Mesodermal cell (in vitro differentiated cells): ENCODE results near the gene RSKR.
"Not testable (repeated sequence)": the region's sequence is repeated elsewhere in the genome, so short reads cannot be mapped to it uniquely, and the experiment has no call there.

Source experiments
- H3K27ac ChIP-seq: 2 replicates; pipeline ENCODE4 v1.7.0; 2013; ENCODE audit warnings: mild to moderate bottlenecking, low read depth, low read length, moderate library complexity; ENCODE audit not compliant: severe bottlenecking
- H3K36me3 ChIP-seq: 2 replicates; pipeline ENCODE4 v1.7.1; 2013; ENCODE audit warnings: mild to moderate bottlenecking, low read length, moderate library complexity; ENCODE audit not compliant: control insufficient read depth, insufficient read depth
- H3K4me1 ChIP-seq: one replicate; pipeline ENCODE4 v1.7.1; 2013; ENCODE audit warnings: mild to moderate bottlenecking, low read length; ENCODE audit not compliant: insufficient read depth, control insufficient read depth, poor library complexity, severe bottlenecking
- H3K4me3 ChIP-seq: 2 replicates; pipeline ENCODE4 v1.7.0; 2013; ENCODE audit warnings: low read length, control low read depth, mild to moderate bottlenecking; ENCODE audit not compliant: insufficient read depth, poor library complexity, severe bottlenecking; ENCODE audit errors: extremely low read depth
- H3K9me3 ChIP-seq: 2 replicates; pipeline ENCODE4 v1.7.1; 2013; ENCODE audit warnings: mild to moderate bottlenecking, low read length, moderate library complexity; ENCODE audit not compliant: control insufficient read depth
- WGBS, 2 experiments: methylation state at CpG; one replicate each; pipeline ENCODE4 v1.1.5; 2013; ENCODE audit warnings: missing lambda C conversion rate in 2 of 2; ENCODE audit not compliant: insufficient coverage in 2 of 2; 5-methylcytosine and 5-hydroxymethylcytosine counted together

The RSKR gene

DNA sequence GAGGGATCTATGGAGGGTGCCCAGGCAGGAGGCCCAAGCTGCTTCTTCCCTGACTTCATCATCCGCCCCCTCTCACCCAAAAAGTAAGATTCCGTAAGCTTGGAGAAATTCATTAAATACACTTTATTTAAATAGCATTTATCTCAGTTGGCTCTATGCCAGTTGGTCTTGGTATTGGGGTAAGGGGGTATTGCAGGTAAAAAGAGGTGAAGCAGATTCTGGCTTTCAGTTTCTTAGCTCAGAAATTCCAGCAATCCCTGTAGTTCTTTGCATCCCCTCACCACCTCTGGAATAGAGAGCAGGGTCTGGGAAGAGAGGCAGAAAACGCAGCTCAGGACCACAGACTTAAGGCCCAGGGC, 36.5 kb downstream of the RSKR start:
- Histone ChIP-seq H3K27ac (no peak overlapping the region), H3K9me3 (no peaks in the 10 kb centered on the region)

DNA sequence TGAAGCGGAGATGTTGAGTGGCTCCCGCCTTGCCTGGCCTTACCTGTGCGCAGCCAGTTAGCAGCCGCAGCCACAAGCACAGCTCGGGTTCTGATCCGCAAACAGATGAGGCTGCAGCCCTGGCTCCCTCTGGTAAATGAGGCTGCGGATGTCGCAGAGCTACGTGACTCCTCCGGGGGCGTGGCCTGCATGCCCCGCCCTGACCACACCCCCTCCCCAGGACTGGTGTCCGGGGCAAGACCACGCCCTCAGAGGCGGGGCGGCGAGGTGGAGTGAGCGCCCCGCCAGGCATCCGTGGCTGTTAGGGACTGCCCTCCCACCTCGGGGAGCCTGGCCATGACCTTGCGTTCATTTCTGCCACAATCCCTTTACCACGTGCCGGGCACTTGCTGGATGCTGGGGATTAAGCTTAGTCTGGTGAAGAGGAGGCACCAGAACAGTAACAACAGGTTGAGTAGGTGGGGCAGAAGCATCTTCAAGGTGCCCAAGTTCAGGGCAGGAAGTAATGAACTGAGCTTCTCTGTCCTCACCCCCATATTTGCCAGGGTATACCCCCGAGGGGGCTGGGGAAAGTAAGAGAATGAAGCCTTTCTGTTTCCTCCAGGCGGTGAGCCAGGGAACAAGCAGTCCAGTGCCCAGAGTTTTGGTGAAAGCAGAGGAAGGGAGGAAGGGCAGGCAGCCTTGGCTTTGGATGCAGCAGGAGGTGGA, 37.1 kb downstream of the RSKR start, which contains the start of gene ALDOC:
ALDOC (minus strand) TSS at position 138 of the 708 bp plus-strand sequence. CDS start 1,363 bp downstream, outside the sequence.
- WGBS, 2 experiments, result 9% methylated on average over 11 to 17 of the region's 26 CpGs
- peak within 1 kb of the TSS; percentile 16 for H3K4me3 ChIP-seq
- no peak within 1 kb of the TSS for H3K27ac ChIP-seq
- no peaks in the 10 kb centered on the region for H3K9me3 ChIP-seq
- peaks cover 51% of the 10 kb centered on the region for H3K36me3 ChIP-seq
- peaks cover 3% of the 10 kb centered on the region for H3K4me1 ChIP-seq

More for the DNA sequence above, 36.5 kb downstream of the RSKR start:
- Histone ChIP-seq H3K36me3 (peaks cover 57% of the 10 kb centered on the region), H3K4me1 (peaks cover 3% of the 10 kb centered on the region), H3K4me3 (no peak overlapping the region)
- 100% methylated on average over 1 of the region's 3 CpGs; no CpG with 5 or more reads in 1 of the 2 experiments for WGBS, 2 experiments

DNA sequence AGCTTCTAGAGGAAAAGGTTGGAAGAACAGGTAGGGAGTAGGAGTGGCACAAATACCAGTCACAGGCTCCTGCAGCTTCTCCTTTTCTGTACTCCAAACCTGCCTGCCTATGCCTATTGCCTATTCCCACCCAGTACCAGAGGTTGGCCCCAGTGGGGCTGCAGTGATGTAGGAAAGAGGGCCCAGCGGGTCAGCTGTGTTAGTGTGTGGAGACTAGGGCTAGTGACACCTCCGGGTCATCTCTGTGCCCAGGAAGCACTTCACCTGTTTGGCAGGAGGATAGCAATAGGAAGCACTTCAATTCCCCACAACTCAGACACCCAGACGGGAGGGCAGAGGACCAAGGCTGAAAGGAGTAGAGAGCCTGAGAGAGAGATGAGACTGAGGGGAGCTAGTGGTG, 38.0 kb downstream of the RSKR start:
- H3K4me1 ChIP-seq, H3K27ac ChIP-seq, H3K9me3 ChIP-seq, H3K4me3 ChIP-seq: not testable (repeated sequence)
- no CpG with 5 or more reads among the region's 3 CpGs for WGBS, 2 experiments
- H3K36me3 ChIP-seq, result peaks cover 48% of the 10 kb centered on the region

DNA sequence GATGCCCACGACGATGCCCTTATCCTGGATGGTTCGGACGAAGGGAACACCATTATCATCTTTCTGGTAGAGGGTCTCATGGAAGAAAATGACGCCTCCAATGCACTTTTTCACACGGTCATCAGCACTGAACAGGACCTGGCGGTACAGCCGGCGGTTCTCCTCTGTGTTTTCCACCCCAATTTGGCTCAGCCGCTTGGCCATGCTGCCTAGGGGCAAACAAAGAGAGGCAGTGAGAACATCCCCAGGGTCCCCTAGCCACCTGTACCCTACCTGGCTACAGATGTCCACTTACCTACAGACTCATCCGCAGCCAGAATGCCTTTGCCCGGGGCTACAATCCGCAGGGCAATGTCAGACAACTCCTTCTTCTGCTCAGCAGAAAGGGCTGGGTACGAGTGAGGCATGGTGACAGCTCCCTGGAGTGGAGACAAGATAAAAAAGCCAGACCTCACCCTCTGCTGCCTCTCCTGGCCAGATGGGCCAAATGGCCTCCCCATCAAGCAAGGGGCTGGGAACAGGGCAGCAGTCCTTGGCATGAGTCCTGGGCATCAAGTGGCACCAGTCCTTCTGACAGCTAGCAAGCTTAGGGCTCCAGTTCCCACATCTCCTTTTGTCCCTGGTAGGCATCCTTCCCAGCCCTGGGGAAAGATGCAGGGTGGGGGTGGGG, 38.7 kb downstream of the RSKR start:
- H3K36me3 ChIP-seq, result peaks cover 41% of the 10 kb centered on the region
- 91 to 93% methylated on average over 14 of the region's 14 CpGs for WGBS, 2 experiments
- no peak overlapping the region for H3K27ac ChIP-seq
- H3K9me3 ChIP-seq, result no peaks in the 10 kb centered on the region
- H3K4me1 ChIP-seq, result peaks cover 4% of the 10 kb centered on the region
- H3K4me3 ChIP-seq, result no peak overlapping the region

DNA sequence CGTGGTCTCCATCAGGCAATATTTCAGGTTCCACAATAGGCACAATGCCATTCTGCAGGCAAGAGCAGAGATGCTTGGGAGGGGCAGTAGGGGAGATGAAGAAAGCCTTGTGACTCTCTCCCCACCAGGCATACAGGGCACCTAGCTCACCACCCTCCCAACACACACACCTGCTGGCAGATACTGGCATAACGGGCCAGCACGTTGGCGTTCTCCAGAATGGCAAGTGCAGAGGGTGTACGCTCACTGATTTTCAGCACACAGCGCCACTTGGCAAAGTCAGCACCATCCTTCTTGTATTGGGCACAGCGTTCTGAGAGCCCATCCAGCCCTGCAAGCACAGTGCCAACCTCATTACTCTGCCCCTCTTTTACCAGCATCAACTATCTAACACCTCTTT, 39.5 kb downstream of the RSKR start:
- Histone ChIP-seq H3K4me3 (no peak overlapping the region), H3K36me3 (peaks cover 33% of the 10 kb centered on the region), H3K4me1 (peaks cover 6% of the 10 kb centered on the region), H3K9me3 (no peaks in the 10 kb centered on the region), H3K27ac (no peak overlapping the region)
- 87 to 96% methylated on average over 6 to 7 of the region's 7 CpGs for WGBS, 2 experiments

DNA sequence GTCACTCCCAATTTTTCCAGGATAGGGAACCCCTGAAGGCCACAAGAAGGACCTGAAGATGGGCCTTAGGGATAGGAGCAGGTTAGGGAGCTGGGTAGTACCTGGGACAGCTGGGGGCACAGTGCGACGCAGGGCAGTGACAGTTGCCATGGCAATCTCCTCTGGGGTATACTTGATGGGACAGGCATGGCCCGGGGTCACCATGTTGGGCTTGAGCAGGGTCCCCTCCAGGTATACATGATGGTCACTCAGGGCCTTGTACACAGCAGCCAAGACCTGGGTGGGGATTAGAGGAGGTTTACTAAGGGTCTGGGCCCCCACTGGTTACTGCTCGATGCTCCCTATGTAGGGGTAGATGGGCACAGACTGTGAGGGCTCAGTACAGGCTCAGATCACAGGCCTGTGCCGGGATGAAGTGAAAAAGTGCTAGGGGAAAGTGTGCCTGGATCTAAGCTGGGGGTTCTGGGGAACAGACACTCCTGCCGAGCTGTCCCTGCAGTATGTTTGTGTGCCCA, 40.0 kb downstream of the RSKR start:
- Histone ChIP-seq H3K27ac (no peak overlapping the region), H3K4me3 (no peak overlapping the region), H3K4me1 (peaks cover 6% of the 10 kb centered on the region), H3K36me3 (peaks cover 28% of the 10 kb centered on the region), H3K9me3 (no peaks in the 10 kb centered on the region)
- 91 to 97% methylated on average over 4 to 6 of the region's 6 CpGs for WGBS, 2 experiments

DNA sequence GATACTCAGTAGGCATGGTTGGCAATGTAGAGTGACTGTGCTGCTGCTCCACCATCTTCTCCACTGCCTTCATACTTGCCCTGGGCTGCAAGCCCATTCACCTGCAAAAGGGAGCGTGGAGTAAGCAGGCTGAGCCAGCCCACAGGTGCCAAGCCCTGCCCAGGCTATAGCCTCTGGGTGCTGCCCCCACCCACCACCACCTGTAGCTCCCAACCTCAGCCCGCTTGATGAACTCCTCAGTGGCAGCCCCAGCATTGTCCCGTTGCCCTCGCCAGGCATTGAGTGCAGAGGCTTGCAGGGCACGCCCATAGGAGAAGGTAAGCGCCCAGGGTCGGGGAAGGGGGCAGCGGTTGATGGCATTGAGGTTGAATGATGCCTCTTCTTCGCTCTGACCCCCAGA, 40.5 kb downstream of the RSKR start:
- H3K4me1 ChIP-seq, result peaks cover 6% of the 10 kb centered on the region
- no peak overlapping the region for H3K27ac ChIP-seq
- H3K9me3 ChIP-seq, result no peaks in the 10 kb centered on the region
- H3K4me3 ChIP-seq, result no peak overlapping the region
- H3K36me3 ChIP-seq, result peaks cover 23% of the 10 kb centered on the region
- WGBS, 2 experiments, result 97 to 100% methylated on average over 2 to 8 of the region's 9 CpGs

DNA sequence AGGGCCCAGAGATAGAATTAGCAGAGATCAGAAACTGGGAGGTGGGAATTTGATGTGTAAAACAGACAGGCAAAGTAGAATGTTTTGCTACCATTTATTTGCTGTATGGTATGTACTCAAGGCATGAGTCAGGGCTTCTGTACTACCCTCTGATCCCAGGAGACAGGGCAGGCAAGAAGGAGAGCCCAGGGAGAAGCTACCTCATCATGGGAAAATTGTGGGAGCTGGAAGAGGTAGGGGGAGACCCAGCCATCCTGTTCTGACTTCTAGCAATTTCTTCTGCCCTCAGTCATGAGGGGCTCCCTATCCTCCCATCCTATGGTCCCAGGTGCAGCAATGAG, 41.0 kb downstream of the RSKR start:
- H3K9me3 ChIP-seq, result no peaks in the 10 kb centered on the region
- H3K27ac ChIP-seq, result no peak overlapping the region
- H3K36me3 ChIP-seq, result peaks cover 18% of the 10 kb centered on the region
- H3K4me3 ChIP-seq, result no peak overlapping the region
- H3K4me1 ChIP-seq, result peaks cover 6% of the 10 kb centered on the region

DNA sequence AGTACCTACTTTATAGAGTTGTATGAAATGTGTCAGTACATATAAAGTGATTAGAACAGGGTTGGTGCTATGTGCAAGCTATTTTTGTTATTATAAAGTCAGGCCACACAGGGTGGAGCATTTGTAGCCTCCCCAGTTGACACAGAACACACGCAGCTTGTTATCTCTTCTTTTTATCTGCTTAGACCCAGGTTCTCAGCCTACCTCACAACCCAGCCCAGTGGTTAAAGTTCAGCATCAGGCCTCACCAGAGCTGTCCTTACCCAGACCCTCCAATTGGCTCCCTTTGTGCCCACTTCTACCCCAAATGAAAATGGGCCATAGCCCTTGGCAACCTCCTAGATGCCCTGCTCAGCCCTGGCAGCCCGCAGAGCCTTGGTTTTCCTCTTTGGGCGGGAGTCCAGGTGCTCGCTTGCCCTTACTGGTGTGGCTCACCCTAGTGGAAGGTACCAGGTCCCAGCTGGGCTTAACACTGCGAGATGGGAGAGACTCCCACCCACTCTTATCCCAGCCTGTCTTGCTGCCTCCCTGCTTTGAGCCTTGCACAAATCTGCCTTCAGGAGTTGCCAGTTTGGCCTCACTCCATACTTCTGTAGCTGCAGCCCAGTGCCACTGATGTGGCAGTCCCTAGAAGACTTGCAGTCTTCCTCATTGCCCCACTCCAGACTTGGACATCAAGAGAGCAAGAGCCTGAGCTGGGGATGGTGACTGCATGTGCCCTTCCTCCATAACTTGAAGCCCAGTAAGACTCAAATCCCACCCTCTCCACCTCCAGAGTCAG, 41.5 kb downstream of the RSKR start:
- no peak overlapping the region for H3K4me3 ChIP-seq

DNA sequence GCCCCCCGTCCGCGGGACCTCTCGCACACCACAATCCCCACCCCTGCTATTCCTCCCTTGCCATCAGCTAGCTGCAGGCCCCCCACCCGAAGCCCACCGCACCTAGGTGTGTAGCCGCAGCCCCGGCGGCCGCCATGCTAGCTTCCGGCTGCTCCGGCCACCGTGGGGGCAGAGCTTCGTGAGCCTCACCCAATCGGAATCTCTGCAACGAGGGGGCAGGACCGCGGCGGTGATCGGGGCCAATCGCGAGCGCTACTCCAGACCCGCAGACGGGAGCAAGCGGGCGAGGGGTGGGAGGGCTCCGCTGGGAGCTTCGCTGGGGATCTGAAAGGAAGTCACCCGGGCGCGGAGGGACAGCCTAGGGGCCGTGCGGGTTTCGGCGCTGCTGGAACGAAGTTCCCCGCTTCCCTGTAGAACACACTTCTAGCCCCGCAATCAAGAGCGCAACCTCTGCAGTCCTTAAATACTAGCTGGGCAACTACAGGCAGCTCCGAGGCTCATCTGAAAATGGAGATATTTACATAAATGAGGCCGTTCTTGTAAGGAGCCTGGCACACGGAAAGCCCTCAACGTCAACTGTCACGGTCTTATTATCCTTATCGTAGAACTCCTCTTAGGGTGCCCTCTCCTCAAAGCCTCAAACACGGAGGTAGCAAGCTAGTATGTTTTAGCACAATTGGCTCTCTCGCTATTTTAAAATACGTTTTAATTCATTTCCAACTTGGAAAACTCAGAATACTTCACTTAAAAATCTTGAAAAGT, 42.4 kb downstream of the RSKR start, which contains the start of gene PIGS:
PIGS (minus strand) TSS at position 164 of the 762 bp plus-strand sequence; CDS start at position 136, 28 bp downstream.
- peaks cover 4% of the 10 kb centered on the region for H3K4me1 ChIP-seq
- peak within 1 kb of the TSS; percentile 93 for H3K4me3 ChIP-seq
- peaks cover 12% of the 10 kb centered on the region for H3K36me3 ChIP-seq
- H3K9me3 ChIP-seq, result no peaks in the 10 kb centered on the region
- WGBS, 2 experiments, result 2 to 3% methylated on average over 35 to 40 of the region's 49 CpGs
- H3K27ac ChIP-seq, result peak within 1 kb of the TSS; percentile 10

More for the DNA sequence above, 41.5 kb downstream of the RSKR start:
- Histone ChIP-seq H3K4me1 (peaks cover 6% of the 10 kb centered on the region), H3K27ac (no peak overlapping the region), H3K36me3 (peaks cover 16% of the 10 kb centered on the region), H3K9me3 (no peaks in the 10 kb centered on the region)
- 78 to 85% methylated on average over 3 to 5 of the region's 5 CpGs for WGBS, 2 experiments
